Nephron (organoid): ENCODE data around the gene HGFAC.

ENCODE experiments used
- H3K27ac Mint-ChIP-seq, 3 experiments: 2 replicates each; pipeline ENCODE4 v1.8.0; 2020; ENCODE audit warnings: mixed read lengths in 3 of 3, mild to moderate bottlenecking in 2 of 3, moderate library complexity in 1 of 3
- H3K27me3 Mint-ChIP-seq: 2 replicates; pipeline ENCODE4 v1.8.0; 2021; ENCODE audit warnings: low read depth, mild to moderate bottlenecking, moderate library complexity, mixed read lengths
- H3K36me3 Mint-ChIP-seq: 2 replicates; pipeline ENCODE4 v1.8.0; 2020; ENCODE audit warnings: low read depth, mixed read lengths
- H3K4me1 Mint-ChIP-seq: 2 replicates; pipeline ENCODE4 v1.8.0; 2020; ENCODE audit warnings: mixed read lengths
- H3K4me3 Mint-ChIP-seq, 3 experiments: 2 replicates each; pipeline ENCODE4 v1.8.0; 2020; ENCODE audit warnings: mild to moderate bottlenecking in 3 of 3, mixed read lengths in 3 of 3, moderate library complexity in 2 of 3
- H3K9me3 Mint-ChIP-seq: 2 replicates; pipeline ENCODE4 v1.8.0; 2020; ENCODE audit warnings: mixed read lengths
- CTCF ChIP-seq, 3 experiments: fragments of 200-600 bp; sonication (generic); IDR thresholded peaks; one replicate each; pipeline ENCODE4 v1.5.0; 2021; ENCODE audit warnings: antibody characterized with exemption in 3 of 3; ENCODE audit not compliant: unreplicated experiment in 3 of 3

The HGFAC gene

GRCh38 chr4:3443750-3444309, 2.1 kb downstream of the HGFAC start:
- Mint-ChIP-seq H3K36me3 (no peaks in the 10 kb centered on the region), H3K27ac (no peak overlapping the region), H3K4me1 (peaks cover 4% of the 10 kb centered on the region), H3K27me3 (no peaks in the 10 kb centered on the region), H3K9me3 (no peaks in the 10 kb centered on the region), H3K4me3 (no peak overlapping the region)
- TF ChIP-seq CTCF (IDR thresholded peaks at IDR 0.05; ENCODE audit: unreplicated experiment in 3 of 3): no peak

GRCh38 chr4:3444351-3445110, 2.8 kb downstream of the HGFAC start:
- H3K27me3 Mint-ChIP-seq: no peaks in the 10 kb centered on the region
- peaks cover 5% of the 10 kb centered on the region for H3K4me1 Mint-ChIP-seq
- H3K27ac Mint-ChIP-seq: no peak overlapping the region
- H3K4me3 Mint-ChIP-seq: no peak overlapping the region
- no peaks in the 10 kb centered on the region for H3K9me3 Mint-ChIP-seq
- TF ChIP-seq CTCF (IDR thresholded peaks at IDR 0.05; ENCODE audit: unreplicated experiment in 3 of 3): no peak
- no peaks in the 10 kb centered on the region for H3K36me3 Mint-ChIP-seq

- Mint-ChIP-seq H3K4me3 (no peak overlapping the region), H3K36me3 (no peaks in the 10 kb centered on the region), H3K27ac (no peak overlapping the region), H3K27me3 (no peaks in the 10 kb centered on the region), H3K4me1 (peaks cover 5% of the 10 kb centered on the region), H3K9me3 (no peaks in the 10 kb centered on the region)
- TF ChIP-seq CTCF (IDR thresholded peaks at IDR 0.05; ENCODE audit: unreplicated experiment in 3 of 3): no peak
These were observed 3.5 kb downstream of the HGFAC start for GRCh38 chr4:3445111-3445820.

- H3K36me3 Mint-ChIP-seq: no peaks in the 10 kb centered on the region
- no peak overlapping the region for H3K4me3 Mint-ChIP-seq
- TF ChIP-seq CTCF (IDR thresholded peaks at IDR 0.05; ENCODE audit: unreplicated experiment in 3 of 3): no peak
- H3K4me1 Mint-ChIP-seq: peaks cover 5% of the 10 kb centered on the region
- no peaks in the 10 kb centered on the region for H3K9me3 Mint-ChIP-seq
- H3K27me3 Mint-ChIP-seq: no peaks in the 10 kb centered on the region
- no peak overlapping the region for H3K27ac Mint-ChIP-seq
These were observed 4.2 kb downstream of the HGFAC start for GRCh38 chr4:3445829-3446545.

- Mint-ChIP-seq H3K4me3 (no peak overlapping the region), H3K27me3 (no peaks in the 10 kb centered on the region), H3K36me3 (no peaks in the 10 kb centered on the region), H3K4me1 (peaks cover 5% of the 10 kb centered on the region), H3K9me3 (no peaks in the 10 kb centered on the region), H3K27ac (no peak overlapping the region)
- TF ChIP-seq CTCF (IDR thresholded peaks at IDR 0.05; ENCODE audit: unreplicated experiment in 3 of 3): no peak
These were observed 5.0 kb downstream of the HGFAC start for GRCh38 chr4:3446631-3447320.
